Measurements from ENCODE around the gene C17orf50.

The C17orf50 gene

DNA sequence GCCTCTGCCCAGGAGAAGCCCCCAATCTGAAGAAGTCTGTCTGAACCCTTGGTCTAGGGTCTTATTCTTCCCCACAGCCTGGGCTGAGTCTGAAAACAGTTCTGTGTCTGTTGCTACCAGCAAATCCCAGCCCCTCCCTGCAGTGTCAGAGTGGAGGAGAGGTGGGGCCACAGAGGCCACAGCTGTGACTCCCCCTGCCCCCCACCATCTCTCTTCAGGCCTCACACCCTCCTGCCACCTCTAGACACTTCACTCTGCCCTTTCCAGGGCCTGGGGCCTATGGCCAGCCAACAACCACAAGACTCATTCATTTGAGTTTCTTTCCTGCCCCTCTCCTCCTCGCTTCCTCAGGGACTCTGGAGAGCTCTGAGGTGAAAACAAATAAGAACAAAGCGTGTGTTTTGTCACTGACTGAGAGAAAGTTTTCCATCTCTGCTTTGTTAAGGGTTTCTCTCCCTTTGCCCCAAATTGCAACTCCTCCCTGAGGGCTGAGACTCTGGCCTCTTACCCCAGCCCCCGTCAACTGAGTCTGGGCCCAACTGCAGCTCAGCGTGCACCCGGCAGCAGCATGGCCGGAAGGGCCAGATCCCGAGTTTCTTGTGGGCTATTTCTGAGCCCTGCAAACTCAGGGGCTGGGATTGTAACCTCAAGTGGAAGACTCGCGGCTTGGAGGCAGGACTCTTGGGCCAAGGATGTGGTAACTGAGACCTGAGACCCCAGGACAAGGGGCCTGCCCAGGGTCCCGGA is 13.2 kb downstream of the C17orf50 start:
- Histone ChIP-seq H3K27me3 (ENCODE audit: insufficient read depth, low read length) (no peaks in the 10 kb centered on the region), H3K27ac (ENCODE audit: low read length) (no peak overlapping the region), H3K9ac (ENCODE audit: low read depth, low read length) (no peak overlapping the region), H3K9me3 (ENCODE audit: insufficient read depth, low read depth, low read length) (no peaks in the 10 kb centered on the region), H3K36me3 (ENCODE audit: insufficient read depth, low read depth, low read length) (no peaks in the 10 kb centered on the region), H3K4me3 (ENCODE audit: low read length) (no peak overlapping the region), H3K4me1 (ENCODE audit: insufficient read depth, low read length) (no peaks in the 10 kb centered on the region; the same call in 1 of the 2 replicates)

DNA sequence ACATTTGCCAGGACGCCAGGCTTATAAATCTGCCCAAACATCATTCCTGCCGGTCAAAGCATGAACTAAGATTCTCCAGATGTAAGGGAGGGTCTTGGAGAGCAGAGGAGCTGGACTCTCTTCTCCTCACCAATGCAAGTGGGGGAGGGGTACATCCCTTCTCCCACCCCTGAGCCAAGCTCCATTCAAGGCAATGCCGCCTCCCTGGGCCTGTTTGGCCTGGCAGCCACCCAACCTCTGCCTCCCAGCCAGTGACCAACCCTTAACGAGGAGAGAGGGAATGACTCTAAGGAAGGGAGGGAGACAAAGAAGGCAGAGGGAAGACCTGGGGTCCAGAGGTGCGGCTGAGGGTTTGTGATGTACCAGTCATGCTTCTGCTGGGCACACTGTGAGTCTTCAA is 13.8 kb downstream of the C17orf50 start:
- no peaks in the 10 kb centered on the region for H3K36me3 ChIP-seq (ENCODE audit: insufficient read depth, low read depth, low read length)
- H3K4me1 ChIP-seq (ENCODE audit: insufficient read depth, low read length) = no peaks in the 10 kb centered on the region; the same call in 1 of the 2 replicates
- no peaks in the 10 kb centered on the region for H3K27me3 ChIP-seq (ENCODE audit: insufficient read depth, low read length)
- H3K4me3 ChIP-seq (ENCODE audit: low read length) = no peak overlapping the region
- no peak overlapping the region for H3K9ac ChIP-seq (ENCODE audit: low read depth, low read length)
- no peak overlapping the region for H3K27ac ChIP-seq (ENCODE audit: low read length)
- H3K9me3 ChIP-seq (ENCODE audit: insufficient read depth, low read depth, low read length) = no peaks in the 10 kb centered on the region

DNA sequence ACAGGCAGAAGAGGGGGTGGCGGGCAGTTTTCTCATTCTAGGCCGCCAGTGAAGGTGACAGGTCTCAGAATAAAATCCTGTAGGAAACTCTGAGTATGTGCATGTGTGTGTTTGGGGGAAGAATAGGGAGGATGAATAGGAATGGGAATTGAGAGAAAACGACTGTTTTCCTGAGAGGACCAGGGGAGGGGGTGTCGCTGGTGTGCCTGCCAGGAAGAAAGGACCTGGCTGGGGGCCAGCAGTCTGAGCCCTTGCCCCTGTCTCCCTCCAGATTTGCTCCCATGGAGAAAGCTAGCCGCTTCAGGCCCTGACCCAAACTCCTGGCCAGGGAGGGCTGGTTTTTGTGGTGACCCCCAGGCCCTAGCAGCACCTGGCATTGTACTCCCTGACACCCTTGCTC is 14.4 kb downstream of the C17orf50 start:
- no peaks in the 10 kb centered on the region for H3K36me3 ChIP-seq (ENCODE audit: insufficient read depth, low read depth, low read length)
- no peaks in the 10 kb centered on the region for H3K9me3 ChIP-seq (ENCODE audit: insufficient read depth, low read depth, low read length)
- no peak overlapping the region for H3K9ac ChIP-seq (ENCODE audit: low read depth, low read length)
- no peak overlapping the region for H3K4me3 ChIP-seq (ENCODE audit: low read length)
- no peak overlapping the region for H3K27ac ChIP-seq (ENCODE audit: low read length)
- no peaks in the 10 kb centered on the region; the same call in 1 of the 2 replicates for H3K4me1 ChIP-seq (ENCODE audit: insufficient read depth, low read length)
- no peaks in the 10 kb centered on the region for H3K27me3 ChIP-seq (ENCODE audit: insufficient read depth, low read length)

DNA sequence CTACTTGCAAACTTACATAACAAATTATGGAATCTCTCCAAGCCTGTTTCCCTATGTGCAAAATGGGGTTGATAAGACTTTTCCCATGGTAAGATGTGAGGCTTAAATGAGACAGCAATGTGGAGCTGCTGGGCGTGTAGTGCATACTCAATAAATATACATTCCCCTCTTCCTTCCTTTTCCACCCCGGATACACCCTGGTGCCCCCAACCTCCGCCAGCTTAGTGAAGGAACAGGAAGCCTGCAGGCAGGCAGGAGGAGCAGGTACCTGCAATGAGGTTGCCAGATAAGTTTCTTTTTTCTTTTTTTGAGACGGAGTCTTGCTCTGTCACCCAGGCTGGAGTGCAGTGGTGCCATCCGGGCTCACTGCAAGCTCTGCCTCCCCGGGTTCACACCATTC is 14.9 kb downstream of the C17orf50 start:
- H3K4me1 ChIP-seq (ENCODE audit: insufficient read depth, low read length) = no peaks in the 10 kb centered on the region; the same call in 1 of the 2 replicates
- no peak overlapping the region for H3K9ac ChIP-seq (ENCODE audit: low read depth, low read length)
- H3K27me3 ChIP-seq (ENCODE audit: insufficient read depth, low read length) = no peaks in the 10 kb centered on the region
- no peaks in the 10 kb centered on the region for H3K9me3 ChIP-seq (ENCODE audit: insufficient read depth, low read depth, low read length)
- no peak overlapping the region for H3K4me3 ChIP-seq (ENCODE audit: low read length)
- no peak overlapping the region for H3K27ac ChIP-seq (ENCODE audit: low read length)
- H3K36me3 ChIP-seq (ENCODE audit: insufficient read depth, low read depth, low read length) = no peaks in the 10 kb centered on the region

DNA sequence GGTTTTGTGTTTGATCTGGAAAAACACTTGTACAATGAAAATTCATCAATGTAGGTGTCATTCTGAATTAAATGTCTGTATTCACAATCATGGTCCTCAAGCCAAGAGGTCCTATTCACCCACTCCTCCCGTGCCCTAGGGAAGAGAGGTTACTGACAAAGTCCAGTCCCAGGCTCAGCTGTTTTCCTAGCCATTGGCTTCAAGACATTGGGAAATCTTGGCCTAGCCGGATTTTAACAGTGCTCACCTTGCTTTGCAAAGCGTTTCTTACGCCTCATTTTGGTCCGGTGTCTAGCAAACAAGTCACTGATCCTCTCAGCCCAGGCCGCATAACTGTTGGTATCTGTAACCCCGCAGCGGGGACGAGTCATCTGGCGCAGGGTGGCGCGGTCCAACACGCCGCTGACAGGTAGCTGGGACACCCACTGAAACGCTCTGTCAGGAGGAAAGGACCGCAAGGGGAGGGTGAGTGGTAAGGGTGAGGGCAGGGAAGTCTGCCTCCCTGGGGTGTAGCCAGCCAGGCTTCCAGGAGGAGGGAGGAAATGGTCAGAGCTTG is 18.0 kb downstream of the C17orf50 start:
- no peaks in the 10 kb centered on the region for H3K9me3 ChIP-seq (ENCODE audit: insufficient read depth, low read depth, low read length)
- no peak overlapping the region for H3K27ac ChIP-seq (ENCODE audit: low read length)
- H3K9ac ChIP-seq (ENCODE audit: low read depth, low read length) = no peak overlapping the region
- no peak overlapping the region for H3K4me3 ChIP-seq (ENCODE audit: low read length)
- no peaks in the 10 kb centered on the region for H3K36me3 ChIP-seq (ENCODE audit: insufficient read depth, low read depth, low read length)
- H3K4me1 ChIP-seq (ENCODE audit: insufficient read depth, low read length) = no peaks in the 10 kb centered on the region; the same call in 1 of the 2 replicates
- H3K27me3 ChIP-seq (ENCODE audit: insufficient read depth, low read length) = no peaks in the 10 kb centered on the region; the same call in 1 of the 2 replicates

DNA sequence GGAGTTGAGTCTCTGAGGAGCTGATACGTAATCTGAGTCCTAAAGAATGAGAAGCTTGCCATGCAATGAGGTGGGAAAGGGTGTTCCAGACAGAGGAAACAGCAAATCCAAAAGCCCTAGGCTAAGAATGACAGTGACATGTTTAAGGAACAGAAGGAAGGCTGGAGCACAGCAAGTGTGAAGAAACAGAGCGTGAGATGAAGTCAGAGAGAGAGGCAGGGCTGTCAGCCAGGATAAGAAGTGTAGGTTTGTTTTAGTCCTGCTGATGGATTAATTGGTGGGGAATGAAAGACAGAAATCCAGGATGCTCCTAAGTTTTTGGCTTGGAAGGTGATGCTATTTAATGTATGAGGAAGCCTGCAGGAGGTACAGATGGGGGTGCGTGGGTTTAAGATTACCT is 20.3 kb downstream of the C17orf50 start:
- no peaks in the 10 kb centered on the region for H3K4me1 ChIP-seq (ENCODE audit: insufficient read depth, low read length)

DNA sequence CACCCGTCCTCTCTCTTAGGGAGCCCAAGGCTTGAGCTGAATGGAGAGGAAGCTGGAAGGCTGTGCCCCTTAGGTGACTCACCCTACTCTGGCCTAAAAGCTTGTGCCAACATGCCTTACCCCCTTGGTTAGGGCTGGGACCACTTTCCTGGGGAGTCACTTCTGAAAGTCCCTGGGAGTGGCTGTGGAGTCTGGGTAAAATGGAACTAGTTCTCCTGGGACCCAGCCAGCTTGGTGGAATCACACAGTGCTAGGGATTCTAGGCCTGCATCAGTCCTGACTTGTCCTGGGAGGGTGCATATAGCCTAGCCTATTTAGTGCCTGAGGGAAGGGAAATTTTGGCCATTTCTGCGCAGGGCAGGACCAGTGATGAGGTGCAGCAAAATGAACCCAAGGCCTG is 24.2 kb downstream of the C17orf50 start:
- H3K9me3 ChIP-seq (ENCODE audit: insufficient read depth, low read depth, low read length) = no peaks in the 10 kb centered on the region
- peaks cover 10% of the 10 kb centered on the region for H3K27me3 ChIP-seq (ENCODE audit: insufficient read depth, low read length)
- no peak overlapping the region for H3K4me3 ChIP-seq (ENCODE audit: low read length)
- H3K36me3 ChIP-seq (ENCODE audit: insufficient read depth, low read depth, low read length) = no peaks in the 10 kb centered on the region
- no peak overlapping the region for H3K27ac ChIP-seq (ENCODE audit: low read length)
- no peaks in the 10 kb centered on the region for H3K4me1 ChIP-seq (ENCODE audit: insufficient read depth, low read length)
- no peak overlapping the region for H3K9ac ChIP-seq (ENCODE audit: low read depth, low read length)

More for the DNA sequence above, 20.3 kb downstream of the C17orf50 start:
- H3K27ac ChIP-seq (ENCODE audit: low read length) = no peak overlapping the region
- no peak overlapping the region for H3K4me3 ChIP-seq (ENCODE audit: low read length)
- H3K9me3 ChIP-seq (ENCODE audit: insufficient read depth, low read depth, low read length) = no peaks in the 10 kb centered on the region
- H3K27me3 ChIP-seq (ENCODE audit: insufficient read depth, low read length) = no peaks in the 10 kb centered on the region; the same call in 1 of the 2 replicates
- H3K9ac ChIP-seq (ENCODE audit: low read depth, low read length) = no peak overlapping the region
- no peaks in the 10 kb centered on the region for H3K36me3 ChIP-seq (ENCODE audit: insufficient read depth, low read depth, low read length)

DNA sequence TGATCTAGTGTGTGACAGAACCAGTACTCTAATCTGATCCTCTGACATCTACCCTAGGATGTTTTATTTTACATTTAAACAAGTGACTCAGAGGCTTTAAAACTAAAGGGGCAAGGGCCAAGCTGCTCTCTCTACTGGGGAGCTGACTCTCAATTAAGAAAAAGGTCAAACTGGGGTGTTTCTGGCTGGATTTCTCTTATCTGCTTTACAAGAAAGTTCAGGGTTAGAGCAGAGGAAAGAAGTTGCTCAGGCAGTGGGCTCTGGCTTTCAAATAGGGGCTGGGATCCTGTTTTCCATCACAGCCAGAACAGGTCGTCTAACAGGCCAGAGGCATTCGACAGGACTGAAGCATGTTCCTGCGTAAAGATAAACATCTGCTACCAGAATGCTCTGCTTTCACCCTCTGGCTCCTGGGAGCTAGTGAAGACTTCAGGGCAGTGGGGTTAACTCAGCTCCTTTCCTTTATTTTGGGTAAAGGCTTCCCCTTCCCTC is 26.3 kb downstream of the C17orf50 start:
- Histone ChIP-seq H3K4me3 (ENCODE audit: low read length) (no peak overlapping the region), H3K9ac (ENCODE audit: low read depth, low read length) (no peak overlapping the region), H3K4me1 (ENCODE audit: insufficient read depth, low read length) (no peaks in the 10 kb centered on the region), H3K27ac (ENCODE audit: low read length) (no peak overlapping the region), H3K27me3 (ENCODE audit: insufficient read depth, low read length) (peaks cover 22% of the 10 kb centered on the region), H3K9me3 (ENCODE audit: insufficient read depth, low read depth, low read length) (no peaks in the 10 kb centered on the region), H3K36me3 (ENCODE audit: insufficient read depth, low read depth, low read length) (no peaks in the 10 kb centered on the region)

DNA sequence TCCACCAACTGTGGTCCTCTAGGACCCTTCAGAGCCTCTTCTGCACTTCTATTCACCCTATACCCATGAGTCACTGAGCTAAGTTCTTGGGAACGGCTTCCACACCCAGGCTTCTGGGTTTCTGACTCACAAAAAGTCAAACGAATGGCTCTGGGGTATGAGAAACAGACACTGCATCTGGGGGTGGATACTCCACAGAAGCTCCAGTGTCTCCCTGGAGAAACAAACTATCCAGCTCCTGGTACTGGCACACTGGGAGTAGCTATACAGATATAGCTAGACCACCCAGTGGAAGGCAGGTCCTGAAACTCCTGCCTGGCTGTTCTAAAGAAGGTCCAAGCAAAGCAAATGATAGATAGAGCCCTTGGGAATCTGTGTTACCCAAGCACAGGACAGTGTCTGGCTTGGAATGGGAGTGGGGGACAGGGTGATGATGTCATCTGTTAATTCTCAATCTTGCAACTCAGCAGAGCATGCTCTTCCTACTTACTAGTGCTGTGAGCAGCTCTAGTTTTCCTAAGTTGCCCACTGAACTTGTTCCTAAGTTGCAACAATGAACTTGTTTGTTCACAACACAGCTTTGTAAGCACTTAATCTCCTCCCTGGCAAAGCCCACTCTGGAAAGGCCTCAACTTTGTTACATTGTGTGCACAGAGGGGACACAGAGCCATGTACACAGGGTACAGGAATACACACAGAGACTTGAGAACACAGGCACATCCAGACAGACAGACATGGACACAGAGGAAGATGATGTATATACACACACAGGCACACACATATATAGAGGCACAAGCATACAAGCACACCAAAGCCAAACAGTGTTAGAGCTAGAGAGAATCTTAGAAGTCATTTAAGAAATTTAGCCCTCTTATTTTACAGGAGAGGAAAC is 28.0 kb downstream of the C17orf50 start:
- Histone ChIP-seq H3K27me3 (ENCODE audit: insufficient read depth, low read length) (peaks cover 39% of the 10 kb centered on the region), H3K4me3 (ENCODE audit: low read length) (no peak overlapping the region), H3K36me3 (ENCODE audit: insufficient read depth, low read depth, low read length) (no peaks in the 10 kb centered on the region), H3K27ac (ENCODE audit: low read length) (no peak overlapping the region), H3K9me3 (ENCODE audit: insufficient read depth, low read depth, low read length) (no peaks in the 10 kb centered on the region), H3K4me1 (ENCODE audit: insufficient read depth, low read length) (no peaks in the 10 kb centered on the region), H3K9ac (ENCODE audit: low read depth, low read length) (no peak overlapping the region)

DNA sequence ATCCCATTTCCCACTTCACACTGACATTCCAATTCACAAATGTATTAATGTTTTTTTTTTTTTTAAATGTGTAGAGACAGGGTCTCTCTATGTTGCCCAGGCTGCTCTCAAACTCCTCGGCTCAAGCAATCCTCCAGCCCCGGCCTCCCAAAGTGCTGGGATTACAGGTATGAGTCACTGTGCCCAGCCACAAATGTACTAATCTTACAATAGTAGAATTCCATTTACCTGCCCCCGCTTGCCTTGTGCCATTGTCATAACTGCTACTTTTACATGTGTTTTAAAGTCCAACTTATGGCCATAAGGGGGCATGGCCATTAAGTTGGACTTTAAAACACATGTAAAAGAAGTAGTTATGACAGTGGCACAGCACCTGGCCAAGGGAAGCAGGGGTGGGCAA is 30.2 kb downstream of the C17orf50 start:
- Histone ChIP-seq H3K9ac (ENCODE audit: low read depth, low read length) (no peak overlapping the region), H3K36me3 (ENCODE audit: insufficient read depth, low read depth, low read length) (no peaks in the 10 kb centered on the region), H3K27ac (ENCODE audit: low read length) (no peak overlapping the region), H3K4me3 (ENCODE audit: low read length) (no peak overlapping the region), H3K27me3 (ENCODE audit: insufficient read depth, low read length) (peaks cover 60% of the 10 kb centered on the region), H3K9me3 (ENCODE audit: insufficient read depth, low read depth, low read length) (no peaks in the 10 kb centered on the region), H3K4me1 (ENCODE audit: insufficient read depth, low read length) (no peaks in the 10 kb centered on the region)

DNA sequence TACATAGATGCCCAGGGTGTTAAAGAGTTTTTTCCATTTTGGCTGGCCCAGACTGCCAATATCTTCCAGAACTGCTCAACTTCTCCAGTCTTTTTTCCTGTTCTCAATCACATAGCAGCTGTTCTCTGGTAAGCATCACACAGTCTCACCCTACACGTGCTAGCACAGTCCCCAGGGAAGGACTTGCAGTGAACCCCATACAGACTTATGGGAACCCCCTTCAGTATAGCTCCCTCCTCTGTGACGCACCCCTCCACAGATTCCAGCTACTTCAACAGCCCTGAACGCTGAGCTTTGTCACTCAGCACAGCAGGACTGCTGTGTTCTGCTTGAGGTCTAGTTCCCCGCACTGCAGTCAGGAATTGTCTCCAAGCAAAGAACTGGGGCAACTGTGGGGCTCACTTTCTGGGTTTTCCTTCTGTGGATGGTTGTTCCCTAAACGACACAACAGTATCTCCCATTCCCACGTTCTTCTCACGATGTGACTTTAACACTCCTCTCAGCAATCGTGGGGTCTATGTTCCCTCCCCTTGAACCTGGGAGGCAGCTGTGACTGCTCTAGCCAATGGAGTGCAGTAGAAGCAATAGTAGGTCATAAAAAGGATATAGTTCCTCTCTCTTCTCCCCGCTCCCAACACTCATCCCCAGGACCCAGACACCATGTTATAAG is 31.1 kb downstream of the C17orf50 start:
- no peak overlapping the region for H3K9ac ChIP-seq (ENCODE audit: low read depth, low read length)
- peaks cover 70% of the 10 kb centered on the region for H3K27me3 ChIP-seq (ENCODE audit: insufficient read depth, low read length)
- no peaks in the 10 kb centered on the region for H3K36me3 ChIP-seq (ENCODE audit: insufficient read depth, low read depth, low read length)
- H3K9me3 ChIP-seq (ENCODE audit: insufficient read depth, low read depth, low read length) = no peaks in the 10 kb centered on the region
- no peak overlapping the region for H3K27ac ChIP-seq (ENCODE audit: low read length)
- H3K4me1 ChIP-seq (ENCODE audit: insufficient read depth, low read length) = no peaks in the 10 kb centered on the region
- no peak overlapping the region for H3K4me3 ChIP-seq (ENCODE audit: low read length)

All from iPS-20b (cell line).